Smooth muscle cell (in vitro differentiated cells): ENCODE results near the gene TNS3. TPM values are rescaled to one million over a fixed set of nuclear protein-coding genes. Genes with fewer than 3 reads are reported as not detected.

Experiments
- DNase-seq: peaks from one replicate; lab custom pipeline; 2025; ENCODE audit not compliant: unreplicated experiment; lab: John Stamatoyannopoulos, UW
- H2AFZ ChIP-seq: fragments of 200-600 bp; sonication (generic); 2 replicates; pipeline ENCODE4 v1.6.0; 2016; ENCODE audit warnings: antibody characterized with exemption, low read depth, mild to moderate bottlenecking
- H3F3A ChIP-seq: fragments of 200-600 bp; sonication (generic); 2 replicates; pipeline ENCODE4 v1.6.0; 2017; ENCODE audit warnings: antibody characterized with exemption, low read depth
- H3K27ac ChIP-seq: fragments of 200-600 bp; sonication (generic); 2 replicates; pipeline ENCODE4 v1.5.1; 2016; ENCODE audit warnings: low read depth, mild to moderate bottlenecking
- H3K27me3 ChIP-seq: fragments of 200-600 bp; sonication (generic); 2 replicates; pipeline ENCODE4 v1.6.1; 2016; ENCODE audit warnings: low read depth, mild to moderate bottlenecking
- H3K36me3 ChIP-seq: fragments of 200-600 bp; sonication (generic); 2 replicates; pipeline ENCODE4 v1.5.1; 2016; ENCODE audit warnings: low read depth
- H3K4me1 ChIP-seq: fragments of 200-600 bp; sonication (generic); 2 replicates; pipeline ENCODE4 v1.5.1; 2016; ENCODE audit warnings: low read depth
- H3K4me2 ChIP-seq: fragments of 200-600 bp; sonication (generic); 2 replicates; pipeline ENCODE4 v1.6.0; 2016; ENCODE audit warnings: mild to moderate bottlenecking
- H3K4me3 ChIP-seq: fragments of 200-600 bp; sonication (generic); 2 replicates; pipeline ENCODE4 v1.5.1; 2016; ENCODE audit warnings: mild to moderate bottlenecking
- H3K79me2 ChIP-seq: fragments of 200-600 bp; sonication (generic); 2 replicates; pipeline ENCODE4 v1.6.0; 2016; ENCODE audit warnings: low read depth, mild to moderate bottlenecking
- H3K9ac ChIP-seq: fragments of 200-600 bp; sonication (generic); 2 replicates; pipeline ENCODE4 v1.6.0; 2016; ENCODE audit warnings: low read depth
- H3K9me3 ChIP-seq: fragments of 200-600 bp; sonication (generic); replicated peaks from 2 replicates; pipeline ENCODE4 v1.5.1; 2016; ENCODE audit warnings: low read depth
- H4K20me1 ChIP-seq: fragments of 200-600 bp; sonication (generic); 2 replicates; pipeline ENCODE4 v1.6.0; 2016; ENCODE audit warnings: low read depth
- CTCF ChIP-seq: fragments of 200-600 bp; sonication (generic); IDR thresholded peaks from 2 replicates; pipeline ENCODE4 v1.5.1; 2017; ENCODE audit warnings: borderline replicate concordance, mild to moderate bottlenecking, antibody characterized with exemption; ENCODE audit not compliant: insufficient read depth, poor library complexity, severe bottlenecking
- WGBS: methylation state at CpG from one replicate; pipeline ENCODE4 v1.1.7; 2016; ENCODE audit warnings: low lambda C conversion rate; 5-methylcytosine and 5-hydroxymethylcytosine counted together
- polyA plus RNA-seq: library from polyadenylated mRNA; unstranded; fragments of >200 nt; fragmentation: Nextera tagmentation; extraction: Ambion mirVana; gene quantifications from 2 replicates; pipeline ENCODE4 v1.2.1, GENCODE V29; 2016
- total RNA-seq: library from RNA; depleted of rRNA; stranded (reverse); fragments of >200 nt; gene quantifications from 2 replicates; pipeline ENCODE4 v1.2.3, GENCODE V29; 2014

Gene TNS3
- total and polyA plus RNA-seq, 2 experiments from 2014 or later, result 32.6 to 50.5 TPM

GRCh38 chr7:47407821-47408674 lies 173.9 kb downstream of the TNS3 start:
- no peak for TF ChIP-seq CTCF
- Histone ChIP-seq H3K4me2 (no peak overlapping the region), H4K20me1 (peaks cover 53% of the 10 kb centered on the region), H3K4me1 (no peaks in the 10 kb centered on the region), H3K27ac (no peak overlapping the region), H2AFZ (no peak overlapping the region), H3K27me3 (no peaks in the 10 kb centered on the region), H3K4me3 (no peak overlapping the region), H3K36me3 (peaks cover 3% of the 10 kb centered on the region), H3F3A (no peaks in the 10 kb centered on the region), H3K9me3 (no peaks in the 10 kb centered on the region), H3K79me2 (no peaks in the 10 kb centered on the region), H3K9ac (no peak overlapping the region)
- DNase-seq, result no peak
- WGBS, result 96% methylated on average over 14 of the region's 14 CpGs

- Histone ChIP-seq H3K27me3 (no peaks in the 10 kb centered on the region), H3K27ac (no peak overlapping the region), H3F3A (no peaks in the 10 kb centered on the region), H3K4me1 (no peaks in the 10 kb centered on the region), H3K79me2 (no peaks in the 10 kb centered on the region), H2AFZ (no peak overlapping the region), H3K4me3 (no peak overlapping the region), H3K36me3 (peaks cover 3% of the 10 kb centered on the region), H3K4me2 (no peak overlapping the region), H4K20me1 (peaks cover 60% of the 10 kb centered on the region), H3K9me3 (no peaks in the 10 kb centered on the region), H3K9ac (no peak overlapping the region)
- 95% methylated on average over 13 of the region's 13 CpGs for WGBS
- no peak for DNase-seq
- TF ChIP-seq CTCF, result no peak
Observed at GRCh38 chr7:47407136-47407535, 174.8 kb downstream of the TNS3 start.

GRCh38 chr7:47406801-47407129 lies 175.1 kb downstream of the TNS3 start:
- Histone ChIP-seq H3K9ac (no peak overlapping the region), H3F3A (no peaks in the 10 kb centered on the region), H3K4me1 (no peaks in the 10 kb centered on the region), H3K79me2 (no peaks in the 10 kb centered on the region), H3K9me3 (no peaks in the 10 kb centered on the region), H4K20me1 (peaks cover 64% of the 10 kb centered on the region), H3K4me2 (no peak overlapping the region), H3K27me3 (no peaks in the 10 kb centered on the region), H3K4me3 (no peak overlapping the region), H3K27ac (no peak overlapping the region), H2AFZ (no peak overlapping the region), H3K36me3 (peaks cover 3% of the 10 kb centered on the region)
- WGBS, result 88% methylated on average over 11 of the region's 11 CpGs
- no peak for DNase-seq
- no peak for TF ChIP-seq CTCF
